SK-N-SH treated with all-trans-retinoic acid at 6 μM for 48 hours (cell line): Measurements from ENCODE around the gene ADGRD2.

Source experiments
- ATAC-seq: fragments of 200-7000 bp; cut with Tn5 transposase; 3 replicates; pipeline ENCODE4 v1.9.1; 2020; ENCODE audit warnings: mild to moderate bottlenecking, moderate library complexity
- ARNTL ChIP-seq: fragments of 450-650 bp; formaldehyde crosslinking; IDR thresholded peaks from 2 replicates; pipeline ENCODE4 v1.5.0; 2020; ENCODE audit warnings: low read depth, mild to moderate bottlenecking, moderate library complexity, borderline replicate concordance
- BACH2 ChIP-seq: fragments of 250-450 bp; sonication (Bioruptor Pico); IDR thresholded peaks from 2 replicates; pipeline ENCODE4 v1.9.0; 2021; ENCODE audit warnings: mild to moderate bottlenecking, borderline replicate concordance
- CREB5 ChIP-seq: fragments of 250-450 bp; sonication (Bioruptor Pico); IDR thresholded peaks from 2 replicates; pipeline ENCODE4 v1.5.1; 2020; ENCODE audit warnings: low read depth, mild to moderate bottlenecking, moderate library complexity
- CSDC2 ChIP-seq: fragments of 250-450 bp; sonication (Bioruptor Pico); IDR thresholded peaks from 2 replicates; pipeline ENCODE4 v1.5.0; 2020; ENCODE audit warnings: mild to moderate bottlenecking, moderate library complexity
- OSR1 ChIP-seq: fragments of 250-450 bp; sonication (Bioruptor Pico); IDR thresholded peaks from 2 replicates; pipeline ENCODE4 v1.8.0; 2022; ENCODE audit warnings: moderate library complexity, mild to moderate bottlenecking, inconsistent platforms
- PATZ1 ChIP-seq: fragments of 250-450 bp; sonication (Bioruptor Pico); IDR thresholded peaks from 2 replicates; pipeline ENCODE4 v1.8.0; 2020; ENCODE audit warnings: mild to moderate bottlenecking, moderate library complexity, borderline replicate concordance
- PPARA ChIP-seq: fragments of 250-450 bp; sonication (Bioruptor Pico); IDR thresholded peaks from 2 replicates; pipeline ENCODE4 v1.5.0; 2020; ENCODE audit warnings: mild to moderate bottlenecking, borderline replicate concordance
- RARB ChIP-seq: fragments of 250-450 bp; sonication (Bioruptor Pico); IDR thresholded peaks from 2 replicates; pipeline ENCODE4 v1.8.0; 2021; ENCODE audit warnings: mild to moderate bottlenecking, moderate library complexity
- TOX ChIP-seq: fragments of 250-450 bp; sonication (Bioruptor Pico); IDR thresholded peaks from 2 replicates; pipeline ENCODE4 v1.8.0; 2021; ENCODE audit warnings: mild to moderate bottlenecking, moderate library complexity, borderline replicate concordance
- ZC3H10 ChIP-seq: fragments of 250-450 bp; sonication (Bioruptor Pico); IDR thresholded peaks from 2 replicates; pipeline ENCODE4 v1.5.1; 2021; ENCODE audit warnings: mild to moderate bottlenecking, moderate library complexity
- ZFP3 ChIP-seq: fragments of 250-450 bp; sonication (Bioruptor Pico); IDR thresholded peaks from 2 replicates; pipeline ENCODE4 v1.5.0; 2020; ENCODE audit warnings: mild to moderate bottlenecking, moderate library complexity
- ZFP30 ChIP-seq: fragments of 450-650 bp; formaldehyde crosslinking; IDR thresholded peaks from 2 replicates; pipeline ENCODE4 v1.5.0; 2022; ENCODE audit warnings: mild to moderate bottlenecking, moderate library complexity
- ZNF565 ChIP-seq: fragments of 450-650 bp; formaldehyde crosslinking; conservative IDR thresholded peaks from 2 replicates; pipeline ENCODE4 v1.5.0; 2020; ENCODE audit warnings: low read depth, mild to moderate bottlenecking, moderate library complexity
- ZNF70 ChIP-seq: fragments of 450-650 bp; formaldehyde crosslinking; IDR thresholded peaks from 2 replicates; pipeline ENCODE4 v1.5.0; 2020; ENCODE audit warnings: mild to moderate bottlenecking, moderate library complexity
- TF ChIP-seq, protein P1 (sequence below): fragments of 250-450 bp; sonication (Bioruptor Pico); IDR thresholded peaks from 2 replicates; pipeline ENCODE4 v1.5.0; 2020; ENCODE audit warnings: mild to moderate bottlenecking, moderate library complexity
- TF ChIP-seq, protein P2 (sequence below): fragments of 250-450 bp; sonication (Bioruptor Pico); IDR thresholded peaks from 2 replicates; pipeline ENCODE4 v1.5.1; 2021; ENCODE audit warnings: mild to moderate bottlenecking, moderate library complexity

ADGRD2 gene

GRCh38 chr9:124449381-124450151, 685 bp upstream of the ADGRD2 start:
- no peak for ATAC-seq
- TF ChIP-seq RARB (CRISPR knock-in tag) (no peak), ZC3H10 (CRISPR knock-in tag) (no peak), ARNTL (no peak), ZFP3 (no peak), CREB5 (no peak), CSDC2 (CRISPR knock-in tag) (no peak), ZNF565 (no peak), OSR1 (no peak), PATZ1 (CRISPR knock-in tag) (no peak), ZNF70 (CRISPR knock-in tag) (no peak)
- TF ChIP-seq, protein P1, sequence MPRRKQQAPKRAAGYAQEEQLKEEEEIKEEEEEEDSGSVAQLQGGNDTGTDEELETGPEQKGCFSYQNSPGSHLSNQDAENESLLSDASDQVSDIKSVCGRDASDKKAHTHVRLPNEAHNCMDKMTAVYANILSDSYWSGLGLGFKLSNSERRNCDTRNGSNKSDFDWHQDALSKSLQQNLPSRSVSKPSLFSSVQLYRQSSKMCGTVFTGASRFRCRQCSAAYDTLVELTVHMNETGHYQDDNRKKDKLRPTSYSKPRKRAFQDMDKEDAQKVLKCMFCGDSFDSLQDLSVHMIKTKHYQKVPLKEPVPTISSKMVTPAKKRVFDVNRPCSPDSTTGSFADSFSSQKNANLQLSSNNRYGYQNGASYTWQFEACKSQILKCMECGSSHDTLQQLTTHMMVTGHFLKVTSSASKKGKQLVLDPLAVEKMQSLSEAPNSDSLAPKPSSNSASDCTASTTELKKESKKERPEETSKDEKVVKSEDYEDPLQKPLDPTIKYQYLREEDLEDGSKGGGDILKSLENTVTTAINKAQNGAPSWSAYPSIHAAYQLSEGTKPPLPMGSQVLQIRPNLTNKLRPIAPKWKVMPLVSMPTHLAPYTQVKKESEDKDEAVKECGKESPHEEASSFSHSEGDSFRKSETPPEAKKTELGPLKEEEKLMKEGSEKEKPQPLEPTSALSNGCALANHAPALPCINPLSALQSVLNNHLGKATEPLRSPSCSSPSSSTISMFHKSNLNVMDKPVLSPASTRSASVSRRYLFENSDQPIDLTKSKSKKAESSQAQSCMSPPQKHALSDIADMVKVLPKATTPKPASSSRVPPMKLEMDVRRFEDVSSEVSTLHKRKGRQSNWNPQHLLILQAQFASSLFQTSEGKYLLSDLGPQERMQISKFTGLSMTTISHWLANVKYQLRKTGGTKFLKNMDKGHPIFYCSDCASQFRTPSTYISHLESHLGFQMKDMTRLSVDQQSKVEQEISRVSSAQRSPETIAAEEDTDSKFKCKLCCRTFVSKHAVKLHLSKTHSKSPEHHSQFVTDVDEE = no peak

DNA sequence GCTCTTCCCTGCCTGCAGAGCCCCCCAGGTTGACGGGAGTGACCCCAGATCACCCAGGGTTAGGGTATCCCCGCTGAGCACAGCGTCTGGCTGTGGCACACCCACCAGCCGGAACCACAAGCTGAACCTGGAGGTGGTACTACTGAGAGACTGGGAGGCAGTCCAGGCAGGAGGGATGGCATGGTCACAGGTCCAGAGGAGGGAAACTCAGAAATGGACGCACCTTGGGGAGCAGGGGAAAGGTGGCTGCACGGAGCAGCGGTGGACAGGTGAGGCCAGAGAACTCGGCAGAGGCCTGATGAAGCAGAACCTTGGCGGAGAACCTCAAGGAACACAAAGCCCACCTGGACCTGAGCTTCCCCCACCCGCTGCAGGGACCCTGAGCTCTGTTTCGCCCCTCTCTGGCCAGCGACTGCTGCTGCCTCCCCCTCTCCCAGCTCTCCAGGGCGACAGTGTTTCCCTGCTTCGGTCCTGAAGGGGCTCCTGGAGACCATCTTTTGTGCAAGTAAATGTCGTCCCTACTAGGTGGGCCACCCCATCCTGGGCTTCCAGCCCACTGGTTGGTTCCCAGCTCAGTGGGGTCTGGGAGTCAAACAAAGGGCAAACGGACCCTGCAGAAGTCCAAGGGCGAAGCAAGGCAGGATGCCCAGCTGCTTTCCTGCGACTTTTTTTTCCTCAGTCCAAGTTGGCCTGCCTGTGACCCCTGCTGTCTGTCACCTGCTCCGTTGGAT, 845 bp downstream of the ADGRD2 start:
- TF ChIP-seq CREB5 (no peak), PATZ1 (CRISPR knock-in tag) (no peak), ZFP30 (CRISPR knock-in tag) (no peak), RARB (CRISPR knock-in tag) (no peak), BACH2 (CRISPR knock-in tag) (no peak), PPARA (CRISPR knock-in tag) (no peak), CSDC2 (CRISPR knock-in tag) (no peak), TOX (CRISPR knock-in tag) (no peak)
- TF ChIP-seq, protein P2, sequence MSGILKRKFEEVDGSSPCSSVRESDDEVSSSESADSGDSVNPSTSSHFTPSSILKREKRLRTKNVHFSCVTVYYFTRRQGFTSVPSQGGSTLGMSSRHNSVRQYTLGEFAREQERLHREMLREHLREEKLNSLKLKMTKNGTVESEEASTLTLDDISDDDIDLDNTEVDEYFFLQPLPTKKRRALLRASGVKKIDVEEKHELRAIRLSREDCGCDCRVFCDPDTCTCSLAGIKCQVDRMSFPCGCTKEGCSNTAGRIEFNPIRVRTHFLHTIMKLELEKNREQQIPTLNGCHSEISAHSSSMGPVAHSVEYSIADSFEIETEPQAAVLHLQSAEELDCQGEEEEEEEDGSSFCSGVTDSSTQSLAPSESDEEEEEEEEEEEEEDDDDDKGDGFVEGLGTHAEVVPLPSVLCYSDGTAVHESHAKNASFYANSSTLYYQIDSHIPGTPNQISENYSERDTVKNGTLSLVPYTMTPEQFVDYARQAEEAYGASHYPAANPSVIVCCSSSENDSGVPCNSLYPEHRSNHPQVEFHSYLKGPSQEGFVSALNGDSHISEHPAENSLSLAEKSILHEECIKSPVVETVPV (CRISPR knock-in tag) = no peak
- TF ChIP-seq, protein P1 = no peak
- peak; percentile 11; the same call in 2 of the 3 replicates for ATAC-seq
